GM12864 (cell line): Measurements from ENCODE around the gene CAMKK1.

Source experiments
- DNase-seq: peaks from one replicate; pipeline ENCODE4 v3.0.0-alpha.2; 2011; ENCODE audit warnings: low read depth
- H3K4me3 ChIP-seq: 2 replicates; pipeline ENCODE4 v1.5.1; 2011; ENCODE audit warnings: mild to moderate bottlenecking, low read depth, low read length, control low read depth
- TF ChIP-seq, protein P1 (sequence below): IDR thresholded peaks from 2 replicates; pipeline ENCODE4 v1.5.1; 2011; ENCODE audit warnings: low read depth, mild to moderate bottlenecking, moderate library complexity, low read length, control low read depth, inconsistent platforms; ENCODE audit errors: missing control alignments

The CAMKK1 gene

DNA sequence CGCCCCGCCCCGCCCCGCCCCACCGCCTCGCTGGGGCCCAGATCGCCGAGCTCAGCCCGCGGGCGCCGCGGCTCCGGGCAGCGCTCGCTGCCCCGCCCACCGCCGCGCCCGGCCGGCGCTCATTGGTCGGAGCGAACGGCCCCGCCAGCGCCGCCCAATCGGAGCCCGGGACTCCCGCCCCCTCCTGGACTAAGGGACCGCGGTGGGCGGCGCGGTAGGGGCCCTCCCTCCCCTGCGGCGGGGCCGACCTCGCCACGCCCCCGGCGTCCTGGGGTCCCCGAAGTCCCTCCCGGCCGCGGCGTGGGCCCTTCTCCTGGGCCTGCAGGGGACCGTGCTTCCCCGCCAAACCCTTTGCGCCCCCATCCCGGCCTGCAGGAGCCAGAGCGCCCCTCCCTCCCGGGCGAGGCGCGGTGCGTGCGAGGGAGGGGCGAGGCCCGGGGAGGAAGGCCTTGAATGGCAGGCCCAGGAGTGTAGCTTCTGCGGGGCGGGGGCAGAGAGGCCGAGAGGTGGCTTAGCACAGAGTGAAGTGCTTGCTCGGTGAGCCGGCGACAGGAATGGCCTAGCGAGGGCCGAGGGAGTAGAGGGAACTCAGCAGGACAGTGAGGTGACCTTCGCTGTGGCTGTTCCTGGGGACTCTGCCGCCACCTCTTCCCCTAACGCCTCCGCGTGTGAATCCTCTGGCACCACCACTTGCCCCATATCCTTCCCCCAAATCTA, at the start of gene CAMKK1:
CAMKK1 (minus strand) TSS at position 51 of the 717 bp plus-strand sequence. CDS start 7,366 bp downstream, outside the sequence.
- peak; percentile 41 for DNase-seq
- peak within 1 kb of the TSS; percentile 68 for H3K4me3 ChIP-seq
- TF ChIP-seq, protein P1, sequence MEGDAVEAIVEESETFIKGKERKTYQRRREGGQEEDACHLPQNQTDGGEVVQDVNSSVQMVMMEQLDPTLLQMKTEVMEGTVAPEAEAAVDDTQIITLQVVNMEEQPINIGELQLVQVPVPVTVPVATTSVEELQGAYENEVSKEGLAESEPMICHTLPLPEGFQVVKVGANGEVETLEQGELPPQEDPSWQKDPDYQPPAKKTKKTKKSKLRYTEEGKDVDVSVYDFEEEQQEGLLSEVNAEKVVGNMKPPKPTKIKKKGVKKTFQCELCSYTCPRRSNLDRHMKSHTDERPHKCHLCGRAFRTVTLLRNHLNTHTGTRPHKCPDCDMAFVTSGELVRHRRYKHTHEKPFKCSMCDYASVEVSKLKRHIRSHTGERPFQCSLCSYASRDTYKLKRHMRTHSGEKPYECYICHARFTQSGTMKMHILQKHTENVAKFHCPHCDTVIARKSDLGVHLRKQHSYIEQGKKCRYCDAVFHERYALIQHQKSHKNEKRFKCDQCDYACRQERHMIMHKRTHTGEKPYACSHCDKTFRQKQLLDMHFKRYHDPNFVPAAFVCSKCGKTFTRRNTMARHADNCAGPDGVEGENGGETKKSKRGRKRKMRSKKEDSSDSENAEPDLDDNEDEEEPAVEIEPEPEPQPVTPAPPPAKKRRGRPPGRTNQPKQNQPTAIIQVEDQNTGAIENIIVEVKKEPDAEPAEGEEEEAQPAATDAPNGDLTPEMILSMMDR: no peak

DNA sequence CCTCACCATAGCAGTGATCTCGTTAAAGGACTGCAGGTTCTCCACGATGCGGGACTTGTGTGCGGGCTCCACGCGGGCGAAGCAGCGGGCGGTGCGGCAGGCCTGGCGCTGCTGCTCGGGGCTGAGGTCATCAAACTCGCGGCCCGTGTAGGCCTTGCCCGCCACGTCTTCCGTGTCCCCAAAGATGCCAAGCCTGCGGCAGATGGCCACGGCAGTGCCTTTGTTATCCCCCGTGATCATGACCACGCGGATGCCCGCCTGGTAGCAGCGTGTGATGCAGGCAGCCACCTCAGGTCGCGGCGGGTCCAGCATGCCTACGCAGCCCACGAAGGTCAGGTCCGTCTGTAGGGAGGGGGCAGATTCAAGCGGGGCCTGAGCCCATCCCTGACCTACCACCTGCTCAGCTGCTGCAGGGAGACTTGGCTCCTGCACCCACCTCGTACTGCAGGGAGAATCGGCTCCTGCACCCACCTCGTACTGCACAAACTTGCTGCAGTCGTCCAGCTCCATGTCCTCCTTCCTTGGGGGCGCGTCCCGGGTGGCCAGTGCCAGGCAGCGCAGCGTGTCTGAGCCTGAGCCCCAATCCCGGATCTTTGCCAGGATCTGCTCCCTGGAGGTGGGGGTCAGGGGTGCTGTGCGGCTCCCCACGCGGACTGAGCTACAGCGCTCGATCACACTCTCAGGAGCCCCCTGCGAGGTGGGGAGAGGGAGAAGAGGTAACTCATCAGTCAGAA, 48.3 kb upstream of the CAMKK1 start:
- TF ChIP-seq, protein P1: no peak
- no peak for DNase-seq
- H3K4me3 ChIP-seq: no peak overlapping the region

DNA sequence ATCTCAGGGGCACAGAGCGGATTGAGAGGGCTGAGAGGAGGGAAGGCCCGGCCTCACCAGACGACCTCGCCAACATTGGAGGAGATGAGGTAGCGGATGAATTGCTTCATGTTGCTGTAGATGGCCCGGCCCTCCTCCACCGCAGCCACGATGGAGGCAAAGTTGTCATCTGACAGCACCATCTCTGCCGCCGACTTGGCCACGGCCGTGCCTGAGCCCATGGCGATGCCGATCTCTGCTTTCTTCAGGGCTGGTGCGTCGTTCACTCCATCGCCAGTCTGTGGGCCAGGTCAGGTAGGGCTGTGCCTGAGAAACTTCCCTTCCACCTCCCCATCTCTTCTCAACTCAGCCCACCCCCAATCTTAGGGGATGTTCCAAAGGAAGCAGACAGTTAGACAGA, 44.5 kb upstream of the CAMKK1 start:
- H3K4me3 ChIP-seq: no peak overlapping the region
- TF ChIP-seq, protein P1: no peak
- no peak for DNase-seq

DNA sequence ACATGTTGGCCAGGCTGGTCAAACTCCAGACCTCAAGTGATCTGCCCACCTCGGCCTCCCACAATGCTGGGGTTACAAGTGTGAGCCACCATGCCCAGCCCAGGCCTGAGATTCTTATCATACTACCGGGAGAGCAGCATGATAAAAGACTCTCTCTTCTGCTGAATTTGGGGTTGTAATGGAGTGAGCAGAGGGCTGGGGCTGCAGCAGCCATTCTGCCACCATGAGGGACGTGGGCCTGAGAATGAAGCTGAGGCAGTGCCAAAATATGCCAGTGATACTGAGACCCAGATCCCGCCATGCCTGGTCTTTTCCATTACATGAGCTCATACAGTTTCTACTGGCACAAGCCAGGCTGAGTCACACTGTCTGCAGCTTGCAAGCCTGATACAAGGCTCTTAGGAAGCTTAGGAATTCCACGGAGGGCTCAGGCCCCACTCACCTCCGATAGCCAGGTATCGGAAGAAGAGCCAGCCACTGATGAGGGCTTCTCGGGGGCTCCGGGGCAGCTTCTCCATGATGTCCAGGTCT, 43.0 kb upstream of the CAMKK1 start:
- no peak for DNase-seq
- TF ChIP-seq, protein P1: no peak
- H3K4me3 ChIP-seq: no peak overlapping the region

DNA sequence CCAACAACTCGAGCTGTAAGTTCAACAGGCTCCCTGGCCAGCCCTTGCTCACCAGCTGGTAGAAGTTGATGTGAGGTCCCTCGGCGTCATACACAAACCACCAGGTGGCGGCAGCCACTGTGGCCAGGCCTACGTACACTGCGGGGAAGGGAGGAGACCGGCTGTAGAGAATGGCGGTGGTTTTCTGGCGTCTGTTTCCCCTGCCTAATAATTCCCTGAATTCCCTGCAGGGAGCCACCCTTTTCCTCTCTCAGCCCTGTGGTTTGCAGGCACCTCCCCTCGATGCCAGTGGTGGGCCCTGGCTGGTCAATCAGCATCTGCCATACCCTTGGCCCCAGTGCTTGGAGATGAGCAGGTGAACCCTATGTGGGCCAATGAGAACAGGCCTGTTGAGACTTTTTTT, 42.3 kb upstream of the CAMKK1 start:
- TF ChIP-seq, protein P1: peak; percentile 54
- no peak overlapping the region for H3K4me3 ChIP-seq
- DNase-seq: no peak

DNA sequence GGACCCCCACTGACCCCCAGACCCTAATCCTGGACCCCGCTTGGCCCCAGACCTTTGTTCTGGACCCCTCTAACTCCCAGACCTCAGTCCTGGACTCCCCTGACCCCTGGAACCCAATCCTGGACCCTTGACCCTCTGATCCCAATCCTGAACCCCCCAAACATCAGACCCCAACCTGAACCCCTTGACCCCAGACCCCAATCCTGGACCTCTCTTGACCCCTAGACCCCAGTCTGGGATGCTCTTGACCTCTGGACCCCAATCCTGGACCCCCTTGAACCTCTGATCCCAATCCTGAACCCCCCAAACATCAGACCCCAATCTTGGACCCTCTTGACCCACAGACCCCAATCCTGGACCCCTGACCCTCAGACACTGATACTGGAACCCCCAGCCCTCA, 36.9 kb upstream of the CAMKK1 start:
- no peak overlapping the region for H3K4me3 ChIP-seq
- TF ChIP-seq, protein P1: no peak
- no peak for DNase-seq
